ENCODE data around the gene GPR39.

GPR39 gene

GRCh38 chr2:132404056-132404455 lies 12.5 kb upstream of the GPR39 start:
- no peak overlapping the region for H3K4me3 ChIP-seq (ENCODE audit: low read depth, low read length)
- no peak for TF ChIP-seq CTCF (IDR thresholded peaks at IDR 0.05; ENCODE audit: insufficient read depth, low read depth, low read length, missing control alignments)
- DNase-seq (ENCODE audit: low read depth) = no peak

GRCh38 chr2:132407784-132408183 lies 8.8 kb upstream of the GPR39 start:
- no peak for TF ChIP-seq CTCF (IDR thresholded peaks at IDR 0.05; ENCODE audit: insufficient read depth, low read depth, low read length, missing control alignments)
- H3K4me3 ChIP-seq (ENCODE audit: low read depth, low read length) = no peak overlapping the region
- no peak for DNase-seq (ENCODE audit: low read depth)

GRCh38 chr2:132412021-132412420 lies 4.6 kb upstream of the GPR39 start:
- no peak overlapping the region for H3K4me3 ChIP-seq (ENCODE audit: low read depth, low read length)
- DNase-seq (ENCODE audit: low read depth) = no peak
- TF ChIP-seq CTCF (IDR thresholded peaks at IDR 0.05; ENCODE audit: insufficient read depth, low read depth, low read length, missing control alignments) = no peak

- no peak overlapping the region for H3K4me3 ChIP-seq (ENCODE audit: low read depth, low read length)
- TF ChIP-seq CTCF (IDR thresholded peaks at IDR 0.05; ENCODE audit: insufficient read depth, low read depth, low read length, missing control alignments) = no peak
- no peak for DNase-seq (ENCODE audit: low read depth)
These were observed 2.5 kb upstream of the GPR39 start for GRCh38 chr2:132414081-132414480.

- no peak overlapping the region for H3K4me3 ChIP-seq (ENCODE audit: low read depth, low read length)
- no peak for DNase-seq (ENCODE audit: low read depth)
These were observed 1.2 kb upstream of the GPR39 start for GRCh38 chr2:132415256-132415914.

GRCh38 chr2:132415915-132416722 lies 486 bp upstream of the GPR39 start:
- DNase-seq (ENCODE audit: low read depth) = no peak
- H3K4me3 ChIP-seq (ENCODE audit: low read depth, low read length) = no peak overlapping the region
- no peak for TF ChIP-seq CTCF (IDR thresholded peaks at IDR 0.05; ENCODE audit: insufficient read depth, low read depth, low read length, missing control alignments)

More at GRCh38 chr2:132415256-132415914, 1.2 kb upstream of the GPR39 start:
- TF ChIP-seq CTCF (IDR thresholded peaks at IDR 0.05; ENCODE audit: insufficient read depth, low read depth, low read length, missing control alignments) = no peak
